ENCODE measurements around the gene CDK19.

CDK19 gene

DNA sequence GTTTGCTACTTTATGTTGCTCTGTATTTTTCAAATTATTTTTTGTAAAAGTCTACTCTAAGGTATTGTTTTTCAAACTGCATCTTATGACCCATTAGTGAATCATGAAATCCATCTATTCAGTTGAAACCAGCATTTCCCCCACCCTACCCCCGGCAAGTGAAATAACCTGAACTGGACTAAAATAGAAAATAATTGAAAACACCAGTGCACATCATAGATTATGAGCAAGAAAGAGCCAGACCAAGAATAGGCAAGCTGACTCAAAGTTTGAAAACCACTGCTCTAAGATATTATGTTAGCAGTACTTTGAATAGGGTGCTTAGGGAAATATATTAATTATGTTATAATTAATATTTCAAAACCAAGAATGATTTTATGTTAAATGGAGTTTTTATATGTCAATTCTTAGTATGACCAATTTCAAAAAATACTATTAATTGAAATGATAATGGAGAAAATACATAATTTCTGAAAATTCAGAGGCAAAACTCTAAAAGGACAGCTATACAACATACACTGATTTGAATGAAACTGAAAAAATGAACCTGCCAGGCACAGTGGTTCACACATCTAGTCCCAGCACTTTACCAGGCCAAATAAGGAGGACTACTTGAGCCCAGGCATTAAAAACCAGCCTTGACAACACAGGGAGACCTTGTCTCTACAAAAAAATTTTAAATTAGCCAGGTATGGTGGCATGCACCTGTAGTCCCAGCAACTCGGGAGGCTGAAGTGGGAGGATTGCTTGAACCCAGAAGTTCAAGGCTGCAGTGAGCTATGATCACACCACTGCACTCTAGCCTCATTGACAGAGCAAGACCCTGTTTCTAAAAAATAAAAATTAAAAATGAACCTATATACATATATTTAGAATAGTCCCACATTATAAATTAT is 112.0 kb downstream of the CDK19 start:
- no peak for DNase-seq (ENCODE audit: low read depth)

DNA sequence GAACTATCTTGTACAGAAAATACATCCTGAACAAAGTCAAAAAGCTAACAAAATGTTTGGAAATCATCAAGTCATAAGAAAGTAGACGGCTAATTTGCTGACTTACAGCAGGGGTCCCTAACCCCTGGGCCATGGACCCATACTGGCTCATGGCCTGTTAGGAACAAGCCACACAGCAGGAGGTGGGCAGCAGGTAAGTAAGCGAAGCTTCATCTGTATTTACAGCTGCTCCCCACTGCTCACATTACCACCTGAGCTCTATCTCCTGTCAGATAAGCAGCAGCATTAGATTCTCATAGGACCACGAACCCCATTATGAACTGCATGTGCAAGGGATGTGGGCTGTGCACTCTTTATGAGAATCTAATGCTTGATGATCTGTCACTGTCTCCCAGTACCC is 115.5 kb downstream of the CDK19 start:
- no peak for DNase-seq (ENCODE audit: low read depth)

DNA sequence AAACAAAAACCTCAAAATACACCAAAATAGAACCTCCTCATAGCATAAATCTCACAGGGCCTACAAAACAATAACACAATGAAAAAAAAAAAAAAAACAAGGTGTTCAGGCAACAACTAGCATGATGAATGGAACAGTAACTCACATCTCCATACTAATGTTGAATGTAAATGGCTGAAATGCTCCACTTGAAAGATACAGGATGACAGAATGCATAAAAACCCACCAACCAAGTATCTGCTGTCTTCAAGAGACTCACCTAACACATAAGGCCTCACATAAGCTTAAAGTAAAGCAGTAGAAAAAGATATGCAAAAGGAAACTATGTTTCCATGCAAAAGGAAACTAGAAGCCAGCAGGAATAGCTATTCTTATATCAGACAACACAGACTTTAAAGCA is 121.3 kb downstream of the CDK19 start:
- DNase-seq (ENCODE audit: low read depth) = no peak

DNA sequence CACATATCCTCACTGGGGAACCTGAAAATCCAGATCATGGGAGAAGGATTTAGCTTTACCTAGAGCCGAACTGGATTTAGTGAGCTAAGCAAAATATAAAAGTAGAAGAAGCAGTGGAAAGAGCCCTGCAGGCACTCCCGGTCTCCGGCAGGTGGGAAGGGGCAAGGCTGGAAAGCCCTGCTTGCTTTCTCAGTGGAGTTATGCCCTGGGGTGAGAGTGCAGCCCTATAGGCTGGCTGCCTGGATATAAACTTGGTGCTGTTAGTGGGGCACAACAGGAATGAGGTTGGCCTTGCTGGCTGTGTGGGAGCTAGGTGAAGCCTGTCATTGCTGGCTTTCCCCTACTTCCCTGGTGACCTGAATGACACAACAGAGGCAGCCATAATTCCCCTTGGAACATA is 122.0 kb downstream of the CDK19 start:
- no peak for DNase-seq (ENCODE audit: low read depth)

DNA sequence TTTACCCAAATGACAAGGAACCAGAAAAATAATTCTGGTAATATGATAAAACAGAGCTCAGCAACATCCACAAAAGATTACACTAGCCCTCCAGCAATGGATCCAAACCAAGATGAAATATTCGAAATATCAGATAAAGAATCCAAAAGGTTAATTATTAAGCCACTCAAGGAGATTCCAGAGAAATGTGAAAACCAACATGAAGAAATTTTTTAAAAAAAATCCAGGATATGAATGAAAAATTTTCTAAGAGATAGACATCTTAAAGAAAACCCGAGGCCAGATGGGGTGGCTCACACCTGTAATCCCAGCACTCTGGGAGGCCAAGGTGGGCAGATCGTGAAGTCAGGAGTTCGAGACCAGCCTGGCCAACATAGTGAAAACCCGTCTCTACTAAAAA is 124.4 kb downstream of the CDK19 start:
- no peak for DNase-seq (ENCODE audit: low read depth)

DNA sequence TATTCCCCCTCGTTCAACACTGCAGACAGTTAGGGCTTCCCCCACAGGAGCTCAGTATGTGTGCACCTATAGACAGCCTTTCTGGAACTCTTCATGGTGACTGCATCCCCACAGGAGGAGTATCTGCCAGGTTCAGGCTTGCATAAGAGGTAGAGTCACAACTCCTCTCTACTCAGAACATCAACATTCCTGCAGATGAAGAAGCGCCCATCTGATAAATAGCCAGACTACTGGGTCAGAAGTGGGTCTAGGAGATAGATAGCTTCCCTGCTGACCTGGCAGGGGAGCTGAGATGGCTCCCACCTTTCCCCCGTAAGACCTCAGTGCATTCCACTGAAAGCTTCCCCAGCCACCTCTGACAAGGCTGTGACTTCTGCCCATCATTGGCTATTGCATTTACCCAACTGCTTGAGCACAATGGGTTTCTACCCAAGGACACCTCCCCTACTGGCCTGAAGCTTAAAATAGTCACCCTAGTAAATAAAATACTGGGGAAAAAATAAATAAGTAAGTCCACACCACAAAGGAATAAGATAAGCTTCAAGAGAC is 125.1 kb downstream of the CDK19 start:
- no peak for DNase-seq (ENCODE audit: low read depth)

- DNase-seq (ENCODE audit: low read depth) = no peak
Observed at GRCh38 chr6:110689275-110689935, 125.9 kb downstream of the CDK19 start.

- DNase-seq (ENCODE audit: low read depth) = no peak
Observed at GRCh38 chr6:110688661-110689268, 126.5 kb downstream of the CDK19 start.

DNA sequence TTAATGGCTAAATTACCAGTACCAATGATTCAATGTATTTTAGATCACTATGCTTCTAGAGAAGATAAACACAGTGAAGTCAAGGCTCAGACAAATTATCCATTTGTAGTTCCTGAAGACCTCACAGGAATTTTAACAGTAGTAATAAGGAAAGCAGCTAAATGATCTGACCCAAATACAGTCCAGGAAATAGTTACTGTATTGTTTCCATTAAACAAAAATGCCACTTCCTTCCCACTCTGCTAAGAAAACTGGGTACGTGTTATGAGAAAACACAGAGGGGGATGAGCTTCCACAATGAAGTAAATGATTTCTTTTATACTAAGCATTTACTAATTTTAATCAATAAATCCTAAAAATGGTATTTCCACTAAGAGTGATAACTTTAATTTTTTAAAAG is 127.9 kb downstream of the CDK19 start:
- no peak for DNase-seq (ENCODE audit: low read depth)

GRCh38 chr6:110683241-110683640 is 132.0 kb downstream of the CDK19 start:
- DNase-seq (ENCODE audit: low read depth) = no peak

- peak; percentile 55 for DNase-seq (ENCODE audit: low read depth)
Observed at GRCh38 chr6:110682460-110682853, 132.8 kb downstream of the CDK19 start.

- no peak for DNase-seq (ENCODE audit: low read depth)
Observed at GRCh38 chr6:110681543-110682459, 133.5 kb downstream of the CDK19 start.

DNA sequence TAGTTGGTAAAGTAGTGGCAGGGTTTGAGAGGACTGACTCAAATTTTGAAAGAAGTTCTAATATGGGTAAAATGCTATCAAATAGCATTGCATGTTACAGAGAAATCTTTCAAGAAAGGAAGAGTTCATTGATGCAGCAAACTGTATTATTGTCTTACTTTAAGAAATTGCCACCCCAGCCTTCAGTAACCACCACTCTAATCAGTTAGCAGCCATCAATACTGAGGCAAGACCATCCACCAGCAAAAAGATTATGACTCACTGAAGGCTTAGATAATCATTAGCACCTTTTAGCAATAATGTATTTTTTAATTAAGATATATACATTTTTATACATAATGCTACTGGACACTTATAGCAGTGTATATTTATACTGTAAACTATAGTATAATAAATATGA is 138.9 kb downstream of the CDK19 start:
- DNase-seq (ENCODE audit: low read depth) = no peak

GRCh38 chr6:110674096-110674495 is 141.2 kb downstream of the CDK19 start:
- DNase-seq (ENCODE audit: low read depth) = no peak

DNA sequence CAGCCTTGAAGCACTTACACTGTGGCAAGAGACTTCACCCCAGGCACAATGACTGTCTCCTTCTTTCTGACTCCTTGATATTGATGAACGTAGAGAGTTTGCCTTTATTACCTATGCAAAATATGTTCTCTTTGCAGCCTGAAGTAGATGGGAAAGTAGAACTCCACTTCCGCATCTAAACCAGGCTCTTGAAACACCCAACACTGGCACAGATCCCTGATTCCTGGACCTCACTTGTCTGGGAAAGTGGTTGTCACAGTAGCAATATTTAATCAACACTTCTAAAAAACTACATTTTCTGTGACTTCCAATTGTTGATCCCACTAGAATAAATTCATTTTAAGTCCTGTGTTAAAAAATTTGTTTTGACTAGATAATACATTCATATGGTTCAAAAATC is 143.1 kb downstream of the CDK19 start:
- no peak for DNase-seq (ENCODE audit: low read depth)

DNA sequence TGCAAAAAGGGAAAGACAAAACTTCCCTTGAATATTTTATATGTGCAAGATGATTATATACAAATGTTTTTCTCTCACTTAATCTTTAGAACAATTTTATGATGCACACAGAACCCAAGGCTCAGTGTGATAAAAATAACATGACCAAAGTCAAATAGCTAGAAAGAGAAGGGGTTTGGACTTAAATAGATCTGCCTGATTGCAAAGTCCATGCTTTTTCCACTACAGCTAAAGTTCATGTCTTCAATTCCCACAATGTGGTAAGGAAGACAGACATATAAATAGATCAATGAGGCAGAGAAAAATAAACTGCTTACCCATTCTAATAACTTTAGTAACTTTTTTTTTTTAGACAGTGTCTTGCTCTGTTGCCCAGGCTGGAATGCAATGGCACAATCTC is 143.8 kb downstream of the CDK19 start:
- DNase-seq (ENCODE audit: low read depth) = no peak

DNA sequence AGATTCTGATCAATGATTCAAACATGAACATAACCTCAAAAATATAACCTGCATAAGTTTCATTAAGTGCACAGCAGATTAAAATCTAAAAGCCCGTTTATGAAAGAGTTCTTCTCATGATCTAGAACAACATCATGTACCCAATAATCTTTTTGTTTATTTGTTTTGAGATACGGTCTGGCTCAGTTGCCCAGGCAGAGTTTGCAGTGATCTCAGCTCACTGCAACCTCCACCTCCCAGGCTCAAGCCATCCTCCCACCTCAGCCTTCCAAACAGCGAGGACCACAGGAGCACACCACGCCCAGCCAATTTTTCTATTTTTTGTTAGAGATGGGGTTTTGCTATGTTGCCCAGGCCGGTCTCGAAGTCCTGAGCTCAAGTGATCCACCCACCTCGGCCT is 149.7 kb downstream of the CDK19 start:
- DNase-seq (ENCODE audit: low read depth) = no peak

GRCh38 chr6:110664933-110665332 is 150.3 kb downstream of the CDK19 start:
- no peak for DNase-seq (ENCODE audit: low read depth)

DNA sequence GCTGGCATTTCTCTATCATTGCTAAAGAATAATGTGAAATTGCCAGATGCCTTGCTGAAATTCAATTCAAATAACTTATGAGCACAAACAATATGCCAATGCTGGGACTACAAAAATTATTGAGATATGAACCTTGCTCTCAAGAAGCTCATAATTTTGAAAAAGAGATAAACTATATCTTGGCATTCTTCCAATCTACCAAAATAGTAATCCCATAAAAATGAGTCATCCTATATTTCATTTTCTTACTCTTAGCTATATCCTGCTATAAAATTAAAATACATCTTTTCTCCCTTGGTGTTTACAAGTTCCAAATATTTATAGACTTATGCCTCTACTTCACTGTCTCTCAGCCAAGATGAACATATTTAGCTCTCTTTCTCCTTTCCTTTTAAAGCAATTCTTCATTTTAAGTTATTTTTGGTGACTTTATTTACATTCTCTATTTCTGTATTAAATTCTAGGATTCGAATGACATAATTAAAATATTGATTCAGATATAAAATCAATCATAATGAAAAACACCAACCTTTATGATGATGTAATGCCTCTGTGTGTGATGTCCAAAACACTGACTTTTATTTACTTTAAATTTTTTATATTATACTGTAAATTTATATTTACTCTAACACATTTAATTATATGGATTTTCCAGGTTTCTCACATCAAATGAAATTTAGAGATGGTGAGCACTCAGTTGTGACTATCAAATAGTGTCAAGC is 152.6 kb downstream of the CDK19 start:
- no peak for DNase-seq (ENCODE audit: low read depth)

- no peak for DNase-seq (ENCODE audit: low read depth)
Observed at GRCh38 chr6:110661414-110661813, 153.9 kb downstream of the CDK19 start.

DNA sequence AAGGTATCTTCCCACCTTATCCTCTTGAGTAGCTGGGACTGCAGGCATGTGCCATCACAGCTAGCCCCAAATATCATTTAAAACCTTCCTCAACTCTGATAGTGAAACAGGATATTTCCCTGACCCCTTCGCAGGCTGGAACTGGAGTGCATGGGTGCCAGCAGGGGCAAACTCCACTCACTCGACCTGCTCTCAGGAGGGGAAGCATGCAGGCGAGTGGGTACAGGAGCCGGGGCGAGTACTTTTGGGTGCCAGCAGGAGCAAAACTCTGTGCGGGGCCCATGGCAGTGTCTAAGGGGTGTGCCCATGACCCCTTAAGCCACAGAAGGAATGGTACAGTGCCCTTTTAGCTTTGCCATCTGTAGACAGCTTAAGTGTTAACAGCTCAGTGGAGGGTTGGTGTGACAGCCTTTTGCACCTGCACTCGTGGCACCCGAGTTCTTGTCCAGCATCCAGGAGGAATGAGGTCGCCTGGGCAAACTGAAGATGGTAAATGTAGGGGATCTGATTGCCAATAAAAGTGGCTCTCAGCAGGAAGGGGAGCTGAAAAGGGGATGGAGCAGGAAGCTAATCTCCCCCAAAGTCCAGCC is 155.1 kb downstream of the CDK19 start:
- no peak for DNase-seq (ENCODE audit: low read depth)

Data from T follicular helper cell (primary cell).